Loucy (cell line): ENCODE data around the gene CXXC4.

Experiments
- H2AFZ ChIP-seq: fragments of 200-600 bp; sonication (generic); 2 replicates; pipeline ENCODE4 v1.6.0; 2016; ENCODE audit warnings: antibody characterized with exemption, mild to moderate bottlenecking, low read length, moderate library complexity
- H3F3A ChIP-seq: fragments of 200-600 bp; 2 replicates; pipeline ENCODE4 v1.6.0; 2016; ENCODE audit warnings: antibody characterized with exemption, low read depth, mild to moderate bottlenecking
- H3K27me3 ChIP-seq: fragments of 200-600 bp; sonication (generic); 2 replicates; pipeline ENCODE4 v1.6.1; 2014; ENCODE audit warnings: low read length, mild to moderate bottlenecking; ENCODE audit not compliant: insufficient read depth, poor library complexity, severe bottlenecking
- H3K36me3 ChIP-seq: fragments of 200-600 bp; sonication (generic); 2 replicates; pipeline ENCODE4 v1.6.1; 2016; ENCODE audit warnings: low read length; ENCODE audit not compliant: insufficient read depth
- H3K4me1 ChIP-seq: fragments of 200-600 bp; sonication (generic); 2 replicates; pipeline ENCODE4 v1.5.1; 2014; ENCODE audit warnings: low read length, mild to moderate bottlenecking; ENCODE audit not compliant: insufficient read depth, poor library complexity, severe bottlenecking
- H3K4me2 ChIP-seq: fragments of 200-600 bp; sonication (generic); 2 replicates; pipeline ENCODE4 v1.6.0; 2014; ENCODE audit warnings: antibody characterized with exemption, low read length, low read depth, mild to moderate bottlenecking; ENCODE audit not compliant: poor library complexity, severe bottlenecking
- H3K4me3 ChIP-seq: fragments of 200-600 bp; sonication (generic); 2 replicates; pipeline ENCODE4 v1.5.1; 2014; ENCODE audit warnings: low read length, mild to moderate bottlenecking, mixed read lengths; ENCODE audit not compliant: poor library complexity, severe bottlenecking
- H3K79me2 ChIP-seq: fragments of 200-600 bp; sonication (generic); 2 replicates; pipeline ENCODE4 v1.6.1; 2014; ENCODE audit warnings: low read length; ENCODE audit not compliant: insufficient read depth
- H3K9ac ChIP-seq: fragments of 200-600 bp; sonication (generic); 2 replicates; pipeline ENCODE4 v1.6.0; 2014; ENCODE audit warnings: mild to moderate bottlenecking, low read depth, low read length, moderate library complexity; ENCODE audit not compliant: poor library complexity, severe bottlenecking
- H3K9me2 ChIP-seq: fragments of 200-600 bp; sonication (generic); replicated peaks from 2 replicates; pipeline ENCODE4 v1.6.1; 2016; ENCODE audit warnings: low read depth, low read length, mixed read lengths
- H3K9me3 ChIP-seq: fragments of 200-600 bp; sonication (generic); 2 replicates; pipeline ENCODE4 v1.6.1; 2014; ENCODE audit warnings: mild to moderate bottlenecking, antibody characterized with exemption, low read length, low read depth; ENCODE audit not compliant: insufficient read depth
- H4K20me1 ChIP-seq: fragments of 200-600 bp; sonication (generic); 2 replicates; pipeline ENCODE4 v1.6.0; 2014; ENCODE audit warnings: antibody characterized with exemption, low read length, mild to moderate bottlenecking; ENCODE audit not compliant: insufficient read depth, poor library complexity, severe bottlenecking
- EZH2phosphoT487 ChIP-seq: fragments of 200-600 bp; IDR thresholded peaks from 2 replicates; pipeline ENCODE4 v1.6.1; 2018; ENCODE audit warnings: antibody characterized with exemption, mild to moderate bottlenecking, moderate library complexity, borderline replicate concordance
- TF ChIP-seq, protein P1 (sequence below): fragments of 200-600 bp; sonication (generic); conservative IDR thresholded peaks from 2 replicates; pipeline ENCODE4 v1.5.1; 2014; ENCODE audit warnings: mild to moderate bottlenecking, antibody characterized with exemption, low read length

CXXC4 gene

DNA sequence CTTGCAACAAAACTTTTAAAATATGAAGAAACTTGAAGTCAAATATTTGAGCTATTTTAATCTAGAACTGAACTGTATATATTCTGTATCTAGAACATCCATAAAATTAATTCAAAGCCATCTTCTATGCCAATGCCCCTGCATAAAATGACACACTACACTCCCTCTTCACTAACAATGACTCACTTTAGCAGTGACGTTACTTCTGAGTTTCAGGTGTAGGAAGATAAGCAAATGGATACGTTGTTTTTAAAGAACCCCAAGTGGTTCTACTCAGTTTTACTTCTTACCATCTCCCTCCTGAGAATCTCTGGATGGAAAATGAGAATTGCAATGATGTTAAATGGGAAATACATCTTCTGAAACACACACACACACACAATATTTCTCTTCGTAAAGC is 45.2 kb downstream of the CXXC4 start:
- Histone ChIP-seq H3K27me3 (no peaks in the 10 kb centered on the region), H3K79me2 (no peaks in the 10 kb centered on the region), H4K20me1 (no peaks in the 10 kb centered on the region), H3K9me2 (no peaks in the 10 kb centered on the region), H3K9me3 (no peaks in the 10 kb centered on the region), H3K4me3 (no peak overlapping the region), H2AFZ (no peak overlapping the region), H3K36me3 (no peaks in the 10 kb centered on the region), H3K4me1 (no peaks in the 10 kb centered on the region), H3F3A (no peaks in the 10 kb centered on the region), H3K4me2 (no peak overlapping the region), H3K9ac (no peak overlapping the region)
- TF ChIP-seq EZH2phosphoT487, result no peak
- TF ChIP-seq, protein P1, sequence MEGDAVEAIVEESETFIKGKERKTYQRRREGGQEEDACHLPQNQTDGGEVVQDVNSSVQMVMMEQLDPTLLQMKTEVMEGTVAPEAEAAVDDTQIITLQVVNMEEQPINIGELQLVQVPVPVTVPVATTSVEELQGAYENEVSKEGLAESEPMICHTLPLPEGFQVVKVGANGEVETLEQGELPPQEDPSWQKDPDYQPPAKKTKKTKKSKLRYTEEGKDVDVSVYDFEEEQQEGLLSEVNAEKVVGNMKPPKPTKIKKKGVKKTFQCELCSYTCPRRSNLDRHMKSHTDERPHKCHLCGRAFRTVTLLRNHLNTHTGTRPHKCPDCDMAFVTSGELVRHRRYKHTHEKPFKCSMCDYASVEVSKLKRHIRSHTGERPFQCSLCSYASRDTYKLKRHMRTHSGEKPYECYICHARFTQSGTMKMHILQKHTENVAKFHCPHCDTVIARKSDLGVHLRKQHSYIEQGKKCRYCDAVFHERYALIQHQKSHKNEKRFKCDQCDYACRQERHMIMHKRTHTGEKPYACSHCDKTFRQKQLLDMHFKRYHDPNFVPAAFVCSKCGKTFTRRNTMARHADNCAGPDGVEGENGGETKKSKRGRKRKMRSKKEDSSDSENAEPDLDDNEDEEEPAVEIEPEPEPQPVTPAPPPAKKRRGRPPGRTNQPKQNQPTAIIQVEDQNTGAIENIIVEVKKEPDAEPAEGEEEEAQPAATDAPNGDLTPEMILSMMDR, result no peak

DNA sequence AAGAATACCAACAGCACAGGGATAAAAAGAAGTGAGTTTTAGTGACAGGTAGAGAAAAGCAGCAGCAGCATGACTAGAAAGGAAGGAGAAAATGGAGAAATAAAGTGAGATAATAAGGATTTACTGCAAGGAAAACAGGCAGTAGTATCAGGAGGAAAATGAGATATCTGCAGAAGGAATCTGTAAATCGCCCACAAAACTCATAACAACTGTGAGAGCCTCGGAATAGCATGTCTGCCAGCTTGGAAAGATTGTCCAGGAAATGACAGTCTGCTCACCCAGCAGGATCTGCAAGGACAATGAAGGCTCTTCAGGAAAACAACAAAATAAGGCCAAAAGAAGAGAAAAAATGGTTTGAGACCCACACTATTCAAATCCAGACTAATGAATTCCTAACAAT is 47.4 kb downstream of the CXXC4 start:
- no peak overlapping the region for H2AFZ ChIP-seq
- no peak overlapping the region for H3K9ac ChIP-seq
- no peaks in the 10 kb centered on the region for H4K20me1 ChIP-seq
- H3F3A ChIP-seq, result no peaks in the 10 kb centered on the region
- H3K4me3 ChIP-seq, result no peak overlapping the region
- H3K27me3 ChIP-seq, result no peaks in the 10 kb centered on the region
- H3K79me2 ChIP-seq, result no peaks in the 10 kb centered on the region
- no peaks in the 10 kb centered on the region for H3K9me3 ChIP-seq
- H3K36me3 ChIP-seq, result no peaks in the 10 kb centered on the region
- H3K4me1 ChIP-seq, result no peaks in the 10 kb centered on the region
- H3K4me2 ChIP-seq, result no peak overlapping the region
- H3K9me2 ChIP-seq, result no peaks in the 10 kb centered on the region
- TF ChIP-seq EZH2phosphoT487, result no peak
- TF ChIP-seq, protein P1, result no peak

DNA sequence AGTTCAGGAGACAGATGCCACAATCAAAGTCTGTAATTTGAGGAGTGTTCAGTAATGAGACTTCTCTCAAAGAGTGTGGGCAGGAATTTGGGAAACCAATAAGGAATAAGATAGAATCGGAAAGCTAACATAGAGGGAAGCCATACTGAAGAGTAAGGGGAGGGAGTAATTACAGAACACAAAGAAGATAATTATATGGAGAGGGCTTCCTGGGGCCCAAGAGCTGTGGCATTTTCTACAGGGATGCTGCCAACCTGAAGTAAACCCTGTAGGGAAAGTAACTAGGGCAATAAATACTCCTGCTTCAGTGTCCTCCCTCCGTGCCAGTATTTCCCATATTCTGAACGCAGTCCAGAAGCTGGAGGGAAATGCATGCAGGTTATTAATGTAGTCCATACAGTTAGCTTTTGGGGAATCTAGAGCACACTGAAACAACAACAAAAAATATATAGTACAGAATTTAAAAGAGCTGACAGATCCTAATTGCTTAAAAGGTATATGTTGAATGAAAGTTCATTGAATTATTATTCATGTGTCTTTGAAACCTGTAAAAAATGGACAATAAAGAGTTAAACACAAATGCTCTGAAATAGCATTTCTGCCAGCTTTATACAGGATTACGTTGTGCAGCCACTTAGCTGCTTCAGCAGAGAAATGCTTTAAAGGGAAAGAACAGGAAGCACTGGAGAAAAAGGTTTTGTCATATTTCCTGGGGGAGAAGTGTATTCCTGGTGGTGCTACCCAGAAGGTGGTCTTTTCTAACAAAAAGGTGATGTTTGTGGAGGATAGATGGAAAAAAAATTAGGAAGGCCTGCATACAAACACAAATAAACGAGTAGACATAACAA is 48.0 kb downstream of the CXXC4 start:
- H3K4me2 ChIP-seq, result no peak overlapping the region

More for the DNA sequence above, 48.0 kb downstream of the CXXC4 start:
- H3K36me3 ChIP-seq, result no peaks in the 10 kb centered on the region
- no peaks in the 10 kb centered on the region for H3K9me3 ChIP-seq
- no peaks in the 10 kb centered on the region for H3K4me1 ChIP-seq
- TF ChIP-seq EZH2phosphoT487, result no peak
- TF ChIP-seq, protein P1, result no peak
- no peaks in the 10 kb centered on the region for H3K9me2 ChIP-seq
- H3K4me3 ChIP-seq, result no peak overlapping the region
- no peak overlapping the region for H3K9ac ChIP-seq
- no peaks in the 10 kb centered on the region for H4K20me1 ChIP-seq
- no peaks in the 10 kb centered on the region for H3F3A ChIP-seq
- H3K79me2 ChIP-seq, result no peaks in the 10 kb centered on the region
- no peak overlapping the region for H2AFZ ChIP-seq
- no peaks in the 10 kb centered on the region for H3K27me3 ChIP-seq
